OCI-LY3 (cell line): ENCODE results near the gene MXRA8.

Source experiments
- H2AFZ ChIP-seq: fragments of 200-600, 300-600 bp; shearing (Covaris generic); 2 replicates; pipeline ENCODE4 v1.6.0; 2014; ENCODE audit warnings: antibody characterized with exemption, low read depth, low read length
- H3K27ac ChIP-seq: fragments of 200-600, 300-600 bp; sonication (generic); 2 replicates; pipeline ENCODE4 v1.5.1; 2014; ENCODE audit warnings: mild to moderate bottlenecking, low read length, moderate library complexity, mixed read lengths
- H3K27me3 ChIP-seq: fragments of 200-600, 300-600 bp; sonication (generic); 2 replicates; pipeline ENCODE4 v1.6.1; 2014; ENCODE audit warnings: low read depth, low read length, mixed read lengths
- H3K36me3 ChIP-seq: fragments of 200-600, 300-600 bp; sonication (generic); replicated peaks from 2 replicates; pipeline ENCODE3; 2014; ENCODE audit warnings: low read depth, low read length, mixed read lengths
- H3K4me1 ChIP-seq: fragments of 300-600, 200-600 bp; sonication (generic); 2 replicates; pipeline ENCODE4 v1.6.1; 2014; ENCODE audit warnings: low read length, mixed read lengths
- H3K4me2 ChIP-seq: fragments of 200-600, 300-600 bp; sonication (generic); 2 replicates; pipeline ENCODE4 v1.6.1; 2014; ENCODE audit warnings: low read length, mixed read lengths
- H3K4me3 ChIP-seq: fragments of 300-600, 200-600 bp; sonication (generic); 2 replicates; pipeline ENCODE4 v1.5.1; 2014; ENCODE audit warnings: antibody characterized with exemption, mild to moderate bottlenecking, low read length, moderate library complexity
- H3K79me2 ChIP-seq: fragments of 300-600, 200-600 bp; shearing (Covaris generic); 2 replicates; pipeline ENCODE4 v1.6.1; 2014; ENCODE audit warnings: mild to moderate bottlenecking, low read length, mixed read lengths
- H3K9ac ChIP-seq: fragments of 300-600, 200-600 bp; shearing (Covaris generic); 2 replicates; pipeline ENCODE4 v1.6.0; 2014; ENCODE audit warnings: mild to moderate bottlenecking, low read length, moderate library complexity
- H3K9me3 ChIP-seq: fragments of 200-600, 300-600 bp; shearing (Covaris generic); 2 replicates; pipeline ENCODE4 v1.6.1; 2014; ENCODE audit warnings: low read length, mixed read lengths; ENCODE audit not compliant: insufficient read depth
- H4K20me1 ChIP-seq: fragments of 200-600, 300-600 bp; sonication (generic); 2 replicates; pipeline ENCODE4 v1.6.1; 2016; ENCODE audit warnings: low read length, mixed read lengths; ENCODE audit not compliant: insufficient read depth
- EZH2phosphoT487 ChIP-seq: fragments of 200-600 bp; shearing (Covaris generic); IDR thresholded peaks from 2 replicates; pipeline ENCODE4 v1.6.1; 2018; ENCODE audit warnings: antibody characterized with exemption, mixed run types, low read depth
- TF ChIP-seq, protein P1 (sequence below): fragments of 200-600, 300-600 bp; sonication (generic); IDR thresholded peaks from 2 replicates; pipeline ENCODE4 v1.5.1; 2014; ENCODE audit warnings: antibody characterized with exemption, low read length, low read depth

Gene MXRA8

DNA sequence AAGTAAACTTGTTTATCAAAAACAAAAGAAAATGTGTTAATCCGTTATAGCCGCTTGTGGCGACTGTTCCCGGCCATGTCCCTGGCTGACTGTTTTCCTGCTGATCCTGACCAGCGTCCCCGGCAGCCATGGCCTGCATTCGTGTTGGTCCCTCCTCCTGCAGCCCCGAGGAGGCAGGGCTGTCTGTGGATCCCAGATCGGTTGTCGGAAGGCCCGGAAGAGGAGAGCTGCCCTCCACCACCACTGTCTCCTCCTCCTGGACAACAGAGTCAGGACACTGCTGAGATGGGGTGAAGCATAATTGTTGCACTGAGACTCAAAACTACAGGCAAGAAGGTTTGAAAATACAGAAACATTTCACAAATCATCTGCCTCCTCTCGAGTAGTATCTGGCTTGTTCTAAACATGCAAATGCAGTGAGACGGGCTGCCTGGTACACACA, 3.6 kb upstream of the MXRA8 start:
- Histone ChIP-seq H3K9me3 (peaks cover 6% of the 10 kb centered on the region; the same call in 1 of the 2 replicates), H3K4me3 (no peak overlapping the region), H4K20me1 (no peaks in the 10 kb centered on the region), H2AFZ (no peak overlapping the region), H3K4me1 (peaks cover 17% of the 10 kb centered on the region; the same call in 1 of the 2 replicates), H3K27me3 (peaks cover 17% of the 10 kb centered on the region), H3K4me2 (peak overlapping the region; percentile 29), H3K36me3 (no peaks in the 10 kb centered on the region), H3K79me2 (no peaks in the 10 kb centered on the region), H3K9ac (no peak overlapping the region), H3K27ac (no peak overlapping the region)
- TF ChIP-seq EZH2phosphoT487: no peak
- TF ChIP-seq, protein P1, sequence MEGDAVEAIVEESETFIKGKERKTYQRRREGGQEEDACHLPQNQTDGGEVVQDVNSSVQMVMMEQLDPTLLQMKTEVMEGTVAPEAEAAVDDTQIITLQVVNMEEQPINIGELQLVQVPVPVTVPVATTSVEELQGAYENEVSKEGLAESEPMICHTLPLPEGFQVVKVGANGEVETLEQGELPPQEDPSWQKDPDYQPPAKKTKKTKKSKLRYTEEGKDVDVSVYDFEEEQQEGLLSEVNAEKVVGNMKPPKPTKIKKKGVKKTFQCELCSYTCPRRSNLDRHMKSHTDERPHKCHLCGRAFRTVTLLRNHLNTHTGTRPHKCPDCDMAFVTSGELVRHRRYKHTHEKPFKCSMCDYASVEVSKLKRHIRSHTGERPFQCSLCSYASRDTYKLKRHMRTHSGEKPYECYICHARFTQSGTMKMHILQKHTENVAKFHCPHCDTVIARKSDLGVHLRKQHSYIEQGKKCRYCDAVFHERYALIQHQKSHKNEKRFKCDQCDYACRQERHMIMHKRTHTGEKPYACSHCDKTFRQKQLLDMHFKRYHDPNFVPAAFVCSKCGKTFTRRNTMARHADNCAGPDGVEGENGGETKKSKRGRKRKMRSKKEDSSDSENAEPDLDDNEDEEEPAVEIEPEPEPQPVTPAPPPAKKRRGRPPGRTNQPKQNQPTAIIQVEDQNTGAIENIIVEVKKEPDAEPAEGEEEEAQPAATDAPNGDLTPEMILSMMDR: no peak

DNA sequence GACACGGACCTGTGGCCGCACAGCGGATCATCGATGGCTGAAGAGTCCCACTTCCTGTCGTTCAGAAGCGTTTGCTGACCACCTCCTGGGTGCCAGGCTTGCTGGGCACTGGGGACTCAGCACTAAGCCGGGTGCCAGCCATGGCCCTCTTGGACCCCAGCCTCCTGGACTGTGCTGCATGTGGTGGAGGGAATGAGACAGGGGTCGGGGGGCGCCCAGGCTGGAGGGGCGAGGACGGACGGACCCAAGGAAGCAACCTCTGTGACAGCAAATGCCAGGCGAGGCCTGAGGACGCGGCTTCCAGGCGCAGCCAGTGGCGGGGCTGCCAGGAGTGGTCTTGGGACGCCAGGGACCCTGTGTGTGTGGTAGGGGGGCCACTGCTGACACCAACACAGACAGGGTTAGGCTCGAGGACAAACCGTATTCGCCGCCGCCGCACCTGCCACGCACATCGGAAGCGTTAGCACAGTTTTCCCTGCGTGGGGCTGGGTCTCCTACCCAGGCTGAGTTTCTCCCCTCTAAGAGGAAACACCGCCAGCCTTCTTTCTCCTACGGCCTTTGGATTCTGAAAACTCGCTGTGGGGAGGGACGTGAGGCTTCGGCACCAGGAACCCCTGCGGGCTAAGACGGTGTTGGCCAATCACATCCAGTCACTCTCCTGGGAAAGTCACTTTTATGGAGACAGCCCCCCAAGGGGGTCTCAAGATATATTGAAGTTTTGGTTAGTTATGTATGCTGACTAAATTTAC, 3.1 kb upstream of the MXRA8 start:
- no peak overlapping the region for H2AFZ ChIP-seq
- peak overlapping the region; percentile 29; the same call in 1 of the 2 replicates for H3K4me2 ChIP-seq
- no peaks in the 10 kb centered on the region for H3K79me2 ChIP-seq
- no peak overlapping the region for H3K9ac ChIP-seq
- peaks cover 17% of the 10 kb centered on the region; the same call in 1 of the 2 replicates for H3K4me1 ChIP-seq
- no peak overlapping the region for H3K4me3 ChIP-seq
- TF ChIP-seq, protein P1: no peak
- peaks cover 17% of the 10 kb centered on the region for H3K27me3 ChIP-seq
- H4K20me1 ChIP-seq: no peaks in the 10 kb centered on the region
- no peak overlapping the region for H3K27ac ChIP-seq
- H3K36me3 ChIP-seq: no peaks in the 10 kb centered on the region
- peaks cover under 1% of the 10 kb centered on the region; the same call in 1 of the 2 replicates for H3K9me3 ChIP-seq

GRCh38 chr1:1360506-1361169, 2.3 kb upstream of the MXRA8 start:
- Histone ChIP-seq H3K27ac (no peak overlapping the region), H3K4me3 (no peak overlapping the region), H2AFZ (no peak overlapping the region), H3K27me3 (peaks cover 17% of the 10 kb centered on the region), H3K79me2 (no peaks in the 10 kb centered on the region), H3K36me3 (no peaks in the 10 kb centered on the region), H4K20me1 (no peaks in the 10 kb centered on the region), H3K4me1 (peaks cover 20% of the 10 kb centered on the region; the same call in 1 of the 2 replicates), H3K9ac (no peak overlapping the region), H3K4me2 (no peak overlapping the region), H3K9me3 (no peaks in the 10 kb centered on the region)
- TF ChIP-seq, protein P1: no peak
- TF ChIP-seq EZH2phosphoT487: no peak

DNA sequence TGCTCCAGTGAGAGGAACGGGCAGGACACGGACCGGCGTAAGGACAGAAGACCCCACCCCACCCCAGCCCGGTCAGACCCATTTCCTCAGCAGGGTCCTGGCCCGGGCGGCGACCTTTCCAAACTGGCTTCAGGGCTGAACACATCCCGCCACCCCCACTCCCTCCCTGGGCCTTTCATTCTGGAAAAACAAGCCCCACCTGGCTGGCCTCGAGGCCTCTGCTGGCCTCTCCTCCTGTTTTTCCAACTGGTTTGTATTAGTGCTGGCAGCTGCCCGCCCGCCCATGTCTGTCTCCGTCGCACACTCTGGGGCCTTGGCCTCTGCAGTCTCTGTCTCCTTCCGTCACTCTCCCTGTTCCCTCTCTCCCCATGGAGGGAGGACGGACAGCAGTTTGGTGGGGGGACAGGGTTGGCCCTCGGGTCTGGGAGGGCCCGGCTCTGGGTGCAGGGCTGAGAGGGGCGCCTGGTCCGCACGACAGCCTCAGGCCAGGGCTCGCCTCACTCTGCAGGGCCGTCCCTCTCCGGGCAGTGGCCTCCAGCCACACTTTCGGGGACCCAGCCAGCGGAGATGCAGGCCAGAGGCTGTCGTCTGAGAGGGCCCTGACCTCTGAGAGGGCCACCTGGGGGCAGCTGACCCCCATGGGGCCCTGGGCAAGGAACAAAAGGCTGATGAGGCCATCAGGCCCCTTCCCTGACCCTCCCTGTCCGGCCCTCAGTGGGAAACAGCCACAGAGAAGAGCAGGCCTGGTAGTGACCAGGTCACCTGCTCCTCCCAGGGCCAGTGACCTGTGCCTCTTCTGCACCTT, 1.5 kb upstream of the MXRA8 start:
- Histone ChIP-seq H2AFZ (no peak overlapping the region), H3K27ac (no peak overlapping the region), H3K9ac (no peak overlapping the region), H3K4me1 (peaks cover 20% of the 10 kb centered on the region; the same call in 1 of the 2 replicates), H3K9me3 (no peaks in the 10 kb centered on the region), H3K4me3 (no peak overlapping the region), H4K20me1 (no peaks in the 10 kb centered on the region), H3K27me3 (peaks cover 17% of the 10 kb centered on the region), H3K79me2 (no peaks in the 10 kb centered on the region), H3K4me2 (no peak overlapping the region), H3K36me3 (no peaks in the 10 kb centered on the region)
- TF ChIP-seq EZH2phosphoT487: no peak
- TF ChIP-seq, protein P1: no peak
